Left ventricle myocardium inferior (tissue), 1 donor: ENCODE measurements around the gene BCAS2. TPM values are rescaled to one million over a fixed set of nuclear protein-coding genes. Genes with fewer than 3 reads are reported as not detected.
A peak's percentile ranks its signal among the peaks of the same experiment; 100 is the strongest.
"Not testable (repeated sequence)": the region's sequence is repeated elsewhere in the genome, so short reads cannot be mapped to it uniquely, and the experiment has no call there.

Experiments
- DNase-seq: peaks from one replicate; pipeline ENCODE4 v3.0.0-alpha.2; 2020
- H3K27ac ChIP-seq: fragments of 200-600 bp; replicated peaks from 2 replicates; pipeline ENCODE4 v1.8.0; 2021
- H3K27me3 ChIP-seq: fragments of 200-600 bp; 2 replicates; pipeline ENCODE4 v1.8.0; 2021; ENCODE audit warnings: low read depth
- H3K36me3 ChIP-seq: fragments of 200-600 bp; 2 replicates; pipeline ENCODE4 v1.8.0; 2021
- H3K4me1 ChIP-seq: fragments of 200-600 bp; 2 replicates; pipeline ENCODE4 v1.8.0; 2021
- H3K4me3 ChIP-seq: fragments of 200-600 bp; 2 replicates; pipeline ENCODE4 v1.8.0; 2021; ENCODE audit warnings: mild to moderate bottlenecking, moderate library complexity
- H3K9me3 ChIP-seq: fragments of 200-600 bp; replicated peaks from 2 replicates; pipeline ENCODE4 v1.8.0; 2021
- intact Hi-C: fragments of 100-400 bp; cut with micrococcal nuclease; formaldehyde crosslinking; loops from one replicate; pipeline ENCODE4 v1.11.0; 2022
- total RNA-seq: library from RNA; stranded (reverse); fragmentation: NEBNext Ultra II Directional; extraction: Animal tissue kit (Norgen Biotek cat#: 25700); gene quantifications from one replicate; pipeline ENCODE4 v1.2.1, GENCODE V29; 2021
- TF ChIP-seq, protein P1 (sequence below): fragments of 200-600 bp; IDR thresholded peaks from 2 replicates; pipeline ENCODE4 v1.8.0; 2021; ENCODE audit warnings: antibody characterized with exemption, mild to moderate bottlenecking, borderline replicate concordance
- donor health status: DM: no; HTN: yes; CAD: no; lungs with severe emphysema.

Gene BCAS2
- total RNA-seq, 1 donor from 2014 or later = 32.9 TPM

DNA sequence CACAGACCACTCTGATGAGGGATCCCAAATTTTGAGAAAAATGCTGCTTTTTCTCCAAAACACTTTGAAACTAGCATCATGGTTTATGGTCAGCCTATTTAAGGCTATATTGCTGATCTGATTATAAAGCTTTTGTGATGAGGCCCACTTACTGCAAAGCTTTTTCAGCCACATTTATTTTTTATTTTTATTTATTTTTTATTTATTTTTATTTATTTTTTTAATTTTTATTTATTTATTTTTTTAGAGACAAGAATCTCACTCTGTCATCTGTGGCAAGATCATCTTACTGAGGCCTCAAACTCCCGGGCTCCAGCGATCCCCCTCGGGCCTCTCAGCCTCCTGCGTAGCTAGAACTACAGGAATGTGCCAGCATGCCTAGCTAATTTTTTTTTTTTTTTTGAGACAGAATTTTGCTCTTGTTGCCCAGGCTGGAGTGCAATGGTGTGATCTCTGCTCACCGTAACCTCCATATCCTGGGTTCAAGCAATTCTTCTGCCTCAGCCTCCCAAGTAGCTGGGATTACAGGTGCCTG is 5.2 kb upstream of the BCAS2 start:
- Histone ChIP-seq H3K4me1 (peaks cover 23% of the 10 kb centered on the region), H3K4me3 (no peak overlapping the region), H3K9me3 (no peaks in the 10 kb centered on the region), H3K36me3 (no peaks in the 10 kb centered on the region), H3K27me3 (no peaks in the 10 kb centered on the region), H3K27ac (peak overlapping the region; percentile 68)
- no peak for DNase-seq
- TF ChIP-seq, protein P1, sequence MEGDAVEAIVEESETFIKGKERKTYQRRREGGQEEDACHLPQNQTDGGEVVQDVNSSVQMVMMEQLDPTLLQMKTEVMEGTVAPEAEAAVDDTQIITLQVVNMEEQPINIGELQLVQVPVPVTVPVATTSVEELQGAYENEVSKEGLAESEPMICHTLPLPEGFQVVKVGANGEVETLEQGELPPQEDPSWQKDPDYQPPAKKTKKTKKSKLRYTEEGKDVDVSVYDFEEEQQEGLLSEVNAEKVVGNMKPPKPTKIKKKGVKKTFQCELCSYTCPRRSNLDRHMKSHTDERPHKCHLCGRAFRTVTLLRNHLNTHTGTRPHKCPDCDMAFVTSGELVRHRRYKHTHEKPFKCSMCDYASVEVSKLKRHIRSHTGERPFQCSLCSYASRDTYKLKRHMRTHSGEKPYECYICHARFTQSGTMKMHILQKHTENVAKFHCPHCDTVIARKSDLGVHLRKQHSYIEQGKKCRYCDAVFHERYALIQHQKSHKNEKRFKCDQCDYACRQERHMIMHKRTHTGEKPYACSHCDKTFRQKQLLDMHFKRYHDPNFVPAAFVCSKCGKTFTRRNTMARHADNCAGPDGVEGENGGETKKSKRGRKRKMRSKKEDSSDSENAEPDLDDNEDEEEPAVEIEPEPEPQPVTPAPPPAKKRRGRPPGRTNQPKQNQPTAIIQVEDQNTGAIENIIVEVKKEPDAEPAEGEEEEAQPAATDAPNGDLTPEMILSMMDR = no peak
- intact Hi-C loops = no loop called here

DNA sequence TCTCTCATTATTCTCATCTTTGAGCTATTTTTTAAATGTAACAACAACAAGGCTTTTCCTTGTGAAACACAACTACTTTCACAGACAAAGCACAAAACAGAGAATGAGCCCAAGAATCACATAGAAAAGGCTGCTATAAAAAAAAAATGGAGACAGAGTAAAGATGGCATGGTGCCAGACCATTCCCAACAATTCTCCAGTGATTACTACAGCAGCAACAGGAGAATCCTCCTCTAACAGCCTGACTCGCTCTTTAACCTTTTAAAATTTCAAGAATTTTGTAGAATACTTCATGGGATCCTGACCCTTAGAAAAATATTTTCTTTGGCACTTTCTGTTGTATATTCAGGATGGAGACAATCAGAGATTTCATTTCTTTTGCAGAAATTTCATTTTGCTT is 3.8 kb upstream of the BCAS2 start:
- no peak overlapping the region for H3K27ac ChIP-seq
- DNase-seq = no peak
- H3K36me3 ChIP-seq = peaks cover under 1% of the 10 kb centered on the region
- no peaks in the 10 kb centered on the region for H3K9me3 ChIP-seq
- TF ChIP-seq, protein P1 = no peak
- H3K4me3 ChIP-seq = no peak overlapping the region
- peaks cover 34% of the 10 kb centered on the region for H3K4me1 ChIP-seq
- H3K27me3 ChIP-seq = no peaks in the 10 kb centered on the region
- intact Hi-C loops = no loop called here

DNA sequence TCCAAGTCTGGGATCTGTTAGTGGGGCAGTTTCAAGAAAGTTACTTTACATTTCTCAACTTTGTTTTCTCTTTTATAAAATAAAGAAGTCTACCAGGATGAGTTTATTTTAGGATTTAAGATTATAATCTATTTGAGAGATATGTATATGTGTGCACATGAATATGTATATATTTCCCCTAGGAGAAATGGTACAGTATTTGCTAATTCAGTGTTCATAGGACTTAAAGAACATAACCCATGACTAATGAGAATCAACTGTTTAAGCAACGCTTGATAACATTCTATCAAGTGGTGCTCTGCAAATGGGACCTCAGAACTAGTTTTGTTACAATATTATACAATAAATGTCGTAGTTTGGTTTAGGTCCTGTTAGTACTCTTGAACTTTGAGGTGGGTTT is 7.0 kb downstream of the BCAS2 start:
- Histone ChIP-seq H3K9me3 (no peaks in the 10 kb centered on the region), H3K27ac (no peak overlapping the region), H3K4me1 (peaks cover 13% of the 10 kb centered on the region), H3K27me3 (no peaks in the 10 kb centered on the region), H3K4me3 (no peak overlapping the region), H3K36me3 (peaks cover 98% of the 10 kb centered on the region)
- intact Hi-C loops = no loop called here
- no peak for DNase-seq
- TF ChIP-seq, protein P1 = no peak

DNA sequence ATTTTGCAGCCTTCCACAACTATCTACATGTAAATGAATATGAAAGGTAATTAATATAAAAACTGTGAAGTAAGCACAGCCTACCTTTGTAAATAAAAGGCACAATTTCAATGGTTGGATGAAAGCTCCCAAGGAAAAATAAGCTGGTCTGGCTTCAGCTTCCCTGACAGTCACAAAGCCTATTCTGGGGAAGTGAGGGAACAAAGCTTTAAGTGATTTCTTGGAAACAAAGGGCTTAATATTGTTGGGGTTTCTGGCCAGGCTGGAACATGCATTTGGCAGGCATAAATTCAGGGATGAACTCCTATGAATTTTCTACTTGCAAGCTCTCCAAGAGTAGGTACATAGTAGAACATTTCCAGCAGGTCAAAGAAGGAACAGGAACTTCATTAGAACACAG is 17.3 kb downstream of the BCAS2 start:
- intact Hi-C loops = no loop called here
- no peaks in the 10 kb centered on the region for H3K9me3 ChIP-seq
- no peaks in the 10 kb centered on the region for H3K27me3 ChIP-seq
- TF ChIP-seq, protein P1 = no peak
- no peak overlapping the region for H3K4me3 ChIP-seq
- no peak for DNase-seq
- no peak overlapping the region for H3K27ac ChIP-seq
- H3K4me1 ChIP-seq = no peaks in the 10 kb centered on the region
- H3K36me3 ChIP-seq = peaks cover 50% of the 10 kb centered on the region

DNA sequence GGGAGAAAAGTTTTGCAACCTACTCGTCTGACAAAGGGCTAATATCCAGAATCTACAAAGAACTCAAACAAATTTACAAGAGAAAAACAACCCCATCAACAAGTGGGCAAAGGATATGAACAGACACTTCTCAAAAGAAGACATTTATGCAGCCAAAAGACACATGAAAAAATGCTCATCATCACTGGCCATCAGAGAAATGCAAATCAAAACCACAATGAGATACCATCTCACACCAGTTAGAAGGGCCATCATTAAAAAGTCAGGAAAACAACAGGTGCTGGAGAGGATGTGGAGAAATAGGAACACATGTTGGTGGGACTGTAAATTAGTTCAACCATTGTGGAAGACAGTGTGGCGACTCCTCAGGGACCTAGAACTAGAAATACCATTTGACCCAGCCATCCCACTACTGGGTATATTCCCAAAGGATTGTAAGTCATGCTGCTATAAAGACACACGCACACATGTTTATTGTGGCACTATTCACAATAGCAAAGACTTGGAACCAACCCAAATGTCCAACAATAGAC is 18.4 kb downstream of the BCAS2 start:
- H3K27ac ChIP-seq, DNase-seq, H3K9me3 ChIP-seq, H3K4me1 ChIP-seq, H3K27me3 ChIP-seq, H3K4me3 ChIP-seq, intact Hi-C loops: not testable (repeated sequence)
- peaks cover 39% of the 10 kb centered on the region for H3K36me3 ChIP-seq

DNA sequence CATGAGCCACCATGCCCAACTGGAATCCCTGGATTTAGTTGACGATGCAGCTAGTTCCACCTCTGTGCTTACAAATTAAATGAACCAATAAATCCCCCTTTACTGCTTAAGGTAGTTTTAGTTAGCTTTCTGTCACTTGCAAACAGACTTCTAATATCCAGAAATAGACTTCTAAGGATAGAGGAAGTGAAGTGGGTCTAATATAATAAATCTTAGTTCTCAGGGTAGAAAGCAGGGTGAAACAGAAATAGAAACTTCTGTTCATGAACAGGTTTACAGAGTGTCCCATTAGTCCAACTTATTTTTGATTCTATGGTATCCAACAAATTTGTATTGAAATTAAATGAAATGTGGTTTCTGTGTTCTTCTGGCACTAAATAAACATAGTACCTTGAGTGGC is 20.1 kb downstream of the BCAS2 start:
- Histone ChIP-seq H3K4me1 (no peaks in the 10 kb centered on the region), H3K27me3 (no peaks in the 10 kb centered on the region), H3K27ac (no peak overlapping the region), H3K9me3 (no peaks in the 10 kb centered on the region), H3K4me3 (no peak overlapping the region), H3K36me3 (peaks cover 22% of the 10 kb centered on the region)
- TF ChIP-seq, protein P1 = no peak
- intact Hi-C loops = no loop called here
- no peak for DNase-seq
